Frontal cortex (tissue), 4 donors: Measurements from ENCODE around the gene FAM227B. TPM values are rescaled to one million over a fixed set of nuclear protein-coding genes. Genes with fewer than 3 reads are reported as not detected.
"Not testable (repeated sequence)": the region's sequence is repeated elsewhere in the genome, so short reads cannot be mapped to it uniquely, and the experiment has no call there.

ENCODE experiments used
- DNase-seq, 2 donors: peaks; one replicate each; pipeline ENCODE4 v3.0.0; 2012; ENCODE audit warnings: low spot score in 2 of 2
- FAIRE-seq: peaks from 2 replicates; lab custom pipeline; 2012; peaks lifted over from hg19 to GRCh38; lab: Jason Lieb, UNC
- total RNA-seq: library from RNA; depleted of rRNA; stranded (reverse); fragments of >200 nt; gene quantifications from one replicate; pipeline ENCODE4 v1.2.3, GENCODE V29; 2014
- donor health status: control.
- donor health status: control.
- donor health status: control.

The FAM227B gene
- total RNA-seq = 5.3 TPM

GRCh38 chr15:49620658-49621368 lies at the start of gene FAM227B, which contains the start of gene DTWD1:
Gene FAM227B, minus strand, starts transcription at chr15:49620818. Its CDS starts 5,647 bp downstream, at chr15:49615171.
Gene DTWD1, plus strand, starts transcription at chr15:49621048. Its CDS starts 4,120 bp downstream, at chr15:49625168.
- peak; percentile 72 to 85 for DNase-seq
- no peak for FAIRE-seq

- DNase-seq = no peak
- no peak for FAIRE-seq
Observed at GRCh38 chr15:49669288-49669687, 48.7 kb upstream of the FAM227B start.

GRCh38 chr15:49666486-49666885 lies 45.9 kb upstream of the FAM227B start:
- not testable (repeated sequence) for FAIRE-seq, DNase-seq

GRCh38 chr15:49664716-49665115 lies 44.1 kb upstream of the FAM227B start:
- no peak for FAIRE-seq
- no peak for DNase-seq

- no peak for FAIRE-seq
- DNase-seq = no peak
Observed at GRCh38 chr15:49656734-49657133, 36.1 kb upstream of the FAM227B start.

GRCh38 chr15:49652922-49653321 lies 32.3 kb upstream of the FAM227B start:
- FAIRE-seq (no peak), DNase-seq (no peak)

- no peak for FAIRE-seq
Observed at GRCh38 chr15:49650676-49651075, 30.1 kb upstream of the FAM227B start.

GRCh38 chr15:49649987-49650386 lies 29.4 kb upstream of the FAM227B start:
- DNase-seq (no peak), FAIRE-seq (no peak)

More at GRCh38 chr15:49650676-49651075, 30.1 kb upstream of the FAM227B start:
- no peak for DNase-seq

- DNase-seq (no peak), FAIRE-seq (no peak)
Observed at GRCh38 chr15:49646891-49647290, 26.3 kb upstream of the FAM227B start.

- DNase-seq (no peak), FAIRE-seq (no peak)
Observed at GRCh38 chr15:49645941-49646340, 25.3 kb upstream of the FAM227B start.

GRCh38 chr15:49645277-49645676 lies 24.7 kb upstream of the FAM227B start:
- DNase-seq (no peak), FAIRE-seq (no peak)

GRCh38 chr15:49644364-49644794 lies 23.8 kb upstream of the FAM227B start:
- no peak for FAIRE-seq
- DNase-seq = no peak

- FAIRE-seq = no peak
- DNase-seq = no peak
Observed at GRCh38 chr15:49637857-49638256, 17.2 kb upstream of the FAM227B start.

GRCh38 chr15:49628379-49628778 lies 7.8 kb upstream of the FAM227B start:
- DNase-seq (no peak), FAIRE-seq (no peak)

- FAIRE-seq = no peak
Observed at GRCh38 chr15:49627407-49627877, 6.8 kb upstream of the FAM227B start.

GRCh38 chr15:49625460-49626036 lies 4.9 kb upstream of the FAM227B start:
- DNase-seq (no peak), FAIRE-seq (no peak)

More at GRCh38 chr15:49627407-49627877, 6.8 kb upstream of the FAM227B start:
- DNase-seq = no peak

- DNase-seq (no peak), FAIRE-seq (no peak)
Observed at GRCh38 chr15:49624056-49624455, 3.4 kb upstream of the FAM227B start.

GRCh38 chr15:49622561-49622960 lies 1.9 kb upstream of the FAM227B start:
- no peak for DNase-seq
- no peak for FAIRE-seq

- no peak for FAIRE-seq
- no peak for DNase-seq
Observed at GRCh38 chr15:49621887-49622286, 1.3 kb upstream of the FAM227B start.

- FAIRE-seq (no peak), DNase-seq (no peak)
Observed at GRCh38 chr15:49621401-49621811, 788 bp upstream of the FAM227B start.

GRCh38 chr15:49620199-49620598 lies 419 bp downstream of the FAM227B start:
- DNase-seq = no peak
- no peak for FAIRE-seq
